H9 (cell line): Measurements from ENCODE around the gene ADCY1. TPM values are rescaled to one million over a fixed set of nuclear protein-coding genes. Genes with fewer than 3 reads are reported as not detected.
"Not testable (repeated sequence)": the region's sequence is repeated elsewhere in the genome, so short reads cannot be mapped to it uniquely, and the experiment has no call there.

Source experiments
- DNase-seq: peaks from one replicate; pipeline ENCODE4 v3.0.0-alpha.2; 2017
- H2AFZ ChIP-seq: one replicate; pipeline ENCODE4 v1.6.1; 2013; ENCODE audit warnings: mild to moderate bottlenecking, low read length, control low read depth, moderate library complexity
- H2AK5ac ChIP-seq: 2 replicates; pipeline ENCODE4 v1.6.1; 2013; ENCODE audit warnings: low read length, control low read depth, mixed read lengths; ENCODE audit not compliant: insufficient read length
- H2BK120ac ChIP-seq: one replicate; pipeline ENCODE4 v1.6.1; 2013; ENCODE audit warnings: low read depth, mild to moderate bottlenecking, low read length, control low read depth, inconsistent platforms; ENCODE audit not compliant: poor library complexity, severe bottlenecking
- H2BK12ac ChIP-seq: 2 replicates; pipeline ENCODE4 v1.6.1; 2013; ENCODE audit warnings: low read length, control low read depth, mixed read lengths, low read depth; ENCODE audit not compliant: insufficient read length
- H2BK15ac ChIP-seq: 2 replicates; pipeline ENCODE4 v1.6.1; 2013; ENCODE audit warnings: low read depth, low read length, control low read depth
- H2BK20ac ChIP-seq: one replicate; pipeline ENCODE4 v1.6.1; 2013; ENCODE audit warnings: low read depth, mild to moderate bottlenecking, low read length, control low read depth, inconsistent platforms; ENCODE audit not compliant: poor library complexity, severe bottlenecking
- H2BK5ac ChIP-seq: 2 replicates; pipeline ENCODE4 v1.6.1; 2013; ENCODE audit warnings: low read length, control low read depth, mixed read lengths; ENCODE audit not compliant: insufficient read length
- H3K14ac ChIP-seq: 2 replicates; pipeline ENCODE4 v1.6.1; 2013; ENCODE audit warnings: low read length, control low read depth; ENCODE audit not compliant: insufficient read depth
- H3K18ac ChIP-seq: 2 replicates; pipeline ENCODE4 v1.6.1; 2013; ENCODE audit warnings: low read depth, mild to moderate bottlenecking, mixed read lengths, low read length, control low read depth; ENCODE audit not compliant: insufficient read length
- H3K23ac ChIP-seq: 2 replicates; pipeline ENCODE4 v1.6.1; 2013; ENCODE audit warnings: low read length, control low read depth, mixed read lengths, low read depth; ENCODE audit not compliant: insufficient read length
- H3K23me2 ChIP-seq: 2 replicates; pipeline ENCODE4 v1.6.1; 2013; ENCODE audit warnings: low read depth, mild to moderate bottlenecking, mixed read lengths, low read length, control low read depth; ENCODE audit not compliant: insufficient read length, poor library complexity, severe bottlenecking
- H3K27ac ChIP-seq: 2 replicates; pipeline ENCODE4 v1.5.1; 2013; ENCODE audit warnings: low read length, control low read depth, mixed read lengths, low read depth; ENCODE audit not compliant: insufficient read length
- H3K27me3 ChIP-seq: 2 replicates; pipeline ENCODE4 v1.6.1; 2013; ENCODE audit warnings: low read length, control low read depth, inconsistent platforms; ENCODE audit not compliant: insufficient read depth
- H3K4ac ChIP-seq: 2 replicates; pipeline ENCODE4 v1.6.1; 2013; ENCODE audit warnings: low read depth, mild to moderate bottlenecking, control low read depth, inconsistent platforms, low read length, moderate library complexity
- H3K4me1 ChIP-seq: 2 replicates; pipeline ENCODE4 v1.6.1; 2013; ENCODE audit warnings: low read length, control low read depth, inconsistent platforms; ENCODE audit not compliant: insufficient read depth
- H3K4me2 ChIP-seq: 2 replicates; pipeline ENCODE4 v1.6.1; 2013; ENCODE audit warnings: low read length, control low read depth, mixed read lengths; ENCODE audit not compliant: insufficient read length, insufficient read depth
- H3K56ac ChIP-seq: 2 replicates; pipeline ENCODE4 v1.6.1; 2013; ENCODE audit warnings: low read depth, mild to moderate bottlenecking, mixed read lengths, low read length, control low read depth; ENCODE audit not compliant: insufficient read length
- H3K79me1 ChIP-seq: 2 replicates; pipeline ENCODE4 v1.6.1; 2013; ENCODE audit warnings: low read depth, mild to moderate bottlenecking, moderate library complexity, low read length, control low read depth, inconsistent platforms; ENCODE audit not compliant: insufficient read depth, poor library complexity, severe bottlenecking
- H3K79me2 ChIP-seq: 2 replicates; pipeline ENCODE4 v1.6.1; 2013; ENCODE audit warnings: low read length, control low read depth, inconsistent platforms; ENCODE audit not compliant: insufficient read depth
- H3K9ac ChIP-seq: 2 replicates; pipeline ENCODE4 v1.6.1; 2013; ENCODE audit warnings: low read length, control low read depth, mixed read lengths; ENCODE audit not compliant: insufficient read length; ENCODE audit errors: extremely low read depth
- H3K9me3 ChIP-seq: one replicate; pipeline ENCODE4 v1.6.1; 2013; ENCODE audit warnings: low read depth, low read length, inconsistent platforms; ENCODE audit not compliant: control insufficient read depth
- H3T11ph ChIP-seq: one replicate; pipeline ENCODE4 v1.6.1; 2013; ENCODE audit warnings: mild to moderate bottlenecking, low read length, control low read depth, inconsistent platforms
- H4K20me1 ChIP-seq: one replicate; pipeline ENCODE4 v1.6.1; 2013; ENCODE audit not compliant: control insufficient read depth, insufficient read length, insufficient read depth
- H4K5ac ChIP-seq: 2 replicates; pipeline ENCODE4 v1.6.1; 2013; ENCODE audit warnings: low read depth, mild to moderate bottlenecking, mixed read lengths, low read length, control low read depth; ENCODE audit not compliant: insufficient read length
- H4K8ac ChIP-seq: replicated peaks from 2 replicates; pipeline ENCODE4 v1.6.1; 2013; ENCODE audit warnings: low read length, control low read depth, mixed read lengths, low read depth; ENCODE audit not compliant: insufficient read length
- H4K91ac ChIP-seq: 2 replicates; pipeline ENCODE4 v1.6.1; 2013; ENCODE audit warnings: low read depth, mild to moderate bottlenecking, moderate library complexity, mixed read lengths, low read length, control low read depth; ENCODE audit not compliant: insufficient read length
- H3K27ac Mint-ChIP-seq, 3 experiments: 2 replicates in 2 of 3; 3 replicates in 1 of 3; pipeline ENCODE4 v1.8.0; 2020 to 2021; ENCODE audit warnings: mixed read lengths in 3 of 3, mild to moderate bottlenecking in 1 of 3, moderate library complexity in 1 of 3
- H3K27me3 Mint-ChIP-seq: 2 replicates; pipeline ENCODE4 v1.8.0; 2021; ENCODE audit warnings: low read depth, mild to moderate bottlenecking, moderate library complexity, mixed read lengths
- H3K36me3 Mint-ChIP-seq, 3 experiments: 2 replicates in 2 of 3; 3 replicates in 1 of 3; pipeline ENCODE4 v1.8.0; 2020 to 2021; ENCODE audit warnings: low read depth in 3 of 3, mixed read lengths in 3 of 3; ENCODE audit not compliant: insufficient read depth in 1 of 3
- H3K4me1 Mint-ChIP-seq, 2 experiments: 2 replicates each; pipeline ENCODE4 v1.8.0; 2020; ENCODE audit warnings: mixed read lengths in 2 of 2
- H3K4me3 Mint-ChIP-seq, 2 experiments: 2 replicates in 1 of 2; 3 replicates in 1 of 2; pipeline ENCODE4 v1.8.0; 2020 to 2021; ENCODE audit warnings: mild to moderate bottlenecking in 2 of 2, mixed read lengths in 2 of 2, moderate library complexity in 1 of 2
- H3K9me3 Mint-ChIP-seq, 2 experiments: 2 replicates in 1 of 2; 3 replicates in 1 of 2; pipeline ENCODE4 v1.8.0; 2020; ENCODE audit warnings: mild to moderate bottlenecking in 2 of 2, mixed read lengths in 2 of 2, moderate library complexity in 1 of 2
- CTCF ChIP-seq: fragments of 200-600 bp; sonication (generic); conservative IDR thresholded peaks from 3 replicates; pipeline ENCODE4 v1.8.0; 2021; ENCODE audit warnings: antibody characterized with exemption, mild to moderate bottlenecking
- WGBS: extraction: QIAGEN DNeasy Blood & Tissue Kit; methylation state at CpG from one replicate; pipeline ENCODE4 v1.1.7; 2013; ENCODE audit warnings: missing lambda C conversion rate, low lambda C conversion rate, mixed read lengths; ENCODE audit not compliant: insufficient read length; ENCODE audit errors: extremely low coverage; 5-methylcytosine and 5-hydroxymethylcytosine counted together
- total RNA-seq: library from RNA; stranded (reverse); gene quantifications from 2 replicates; pipeline ENCODE4 v1.2.1, GENCODE V29; 2021

ADCY1 gene
- total RNA-seq, 1 experiment from 2014 or later: 21.6 TPM

- H3K23me2 ChIP-seq: no peaks in the 10 kb centered on the region
- no peaks in the 10 kb centered on the region for H3K4me1 Mint-ChIP-seq
- no peak overlapping the region for H3K27ac Mint-ChIP-seq
- no peaks in the 10 kb centered on the region for H4K20me1 ChIP-seq
- H4K91ac ChIP-seq: no peak overlapping the region
- H3K79me2 ChIP-seq: no peaks in the 10 kb centered on the region
- peaks cover 17 to 20% of the 10 kb centered on the region in 2 experiments for H3K9me3 Mint-ChIP-seq
- no CpG with 5 or more reads among the region's 3 CpGs for WGBS
- H2AK5ac ChIP-seq: no peak overlapping the region
- H3K4ac ChIP-seq: no peak overlapping the region
- H3K9ac ChIP-seq: no peak overlapping the region
- H2BK5ac ChIP-seq: no peak overlapping the region
- no peak overlapping the region for H3K27ac ChIP-seq
- H2AFZ ChIP-seq: no peak overlapping the region
- no peak overlapping the region for H2BK15ac ChIP-seq
- H3T11ph ChIP-seq: no peak overlapping the region
- no peak overlapping the region for H3K23ac ChIP-seq
- no peak overlapping the region for H2BK12ac ChIP-seq
- no peak overlapping the region for H4K5ac ChIP-seq
- no peak for DNase-seq
- no peaks in the 10 kb centered on the region for H3K9me3 ChIP-seq
- no peaks in the 10 kb centered on the region for H3K4me1 ChIP-seq
- TF ChIP-seq CTCF: no peak
- H3K56ac ChIP-seq: no peak overlapping the region
- H3K27me3 ChIP-seq: no peaks in the 10 kb centered on the region; the same call in 1 of the 2 replicates
- H3K18ac ChIP-seq: no peak overlapping the region
- H2BK120ac ChIP-seq: no peak overlapping the region
- no peak overlapping the region for H3K4me3 Mint-ChIP-seq
- no peak overlapping the region for H4K8ac ChIP-seq
- H2BK20ac ChIP-seq: no peak overlapping the region
- H3K79me1 ChIP-seq: no peaks in the 10 kb centered on the region
- H3K4me2 ChIP-seq: no peak overlapping the region
- no peak overlapping the region for H3K14ac ChIP-seq
- H3K27me3 Mint-ChIP-seq: no peaks in the 10 kb centered on the region
- H3K36me3 Mint-ChIP-seq: peaks cover 2 to 18% (median 12%) of the 10 kb centered on the region in 3 experiments; a peak in 6 of 7 replicates
Measured at GRCh38 chr7:45543473-45543872, 30.7 kb upstream of the ADCY1 start.

- not testable (repeated sequence) for H2BK15ac ChIP-seq, H3K14ac ChIP-seq, H2AFZ ChIP-seq, H3K4me2 ChIP-seq, H3K9ac ChIP-seq, H2BK5ac ChIP-seq, H3K4me1 Mint-ChIP-seq, H3K27ac ChIP-seq, H3K79me1 ChIP-seq, H3K27me3 ChIP-seq, H4K91ac ChIP-seq, H2BK20ac ChIP-seq, H2AK5ac ChIP-seq, H2BK120ac ChIP-seq, H3K79me2 ChIP-seq, H3K4me1 ChIP-seq, H3K4ac ChIP-seq, H3K56ac ChIP-seq, H4K8ac ChIP-seq, H3K9me3 ChIP-seq, H2BK12ac ChIP-seq, H3K23me2 ChIP-seq, H3K9me3 Mint-ChIP-seq, H3T11ph ChIP-seq, H3K23ac ChIP-seq, H3K27ac Mint-ChIP-seq, H4K20me1 ChIP-seq, DNase-seq, H4K5ac ChIP-seq, H3K27me3 Mint-ChIP-seq, H3K36me3 Mint-ChIP-seq, H3K4me3 Mint-ChIP-seq, H3K18ac ChIP-seq
- no CpG with 5 or more reads among the region's 3 CpGs for WGBS
Measured at GRCh38 chr7:45545105-45545710, 29.0 kb upstream of the ADCY1 start.
